HG03097 (cell line): ENCODE results near the gene RYK.

ENCODE experiments used
- ATAC-seq: cut with Tn5 transposase; IDR thresholded peaks from one replicate; pipeline ENCODE4 v1.9.1; 2021; ENCODE audit not compliant: unreplicated experiment, low FRiP score

RYK gene

GRCh38 chr3:134161898-134162615, 88.6 kb downstream of the RYK start:
- no peak for ATAC-seq

GRCh38 chr3:134155446-134155845, 95.2 kb downstream of the RYK start:
- ATAC-seq = no peak

GRCh38 chr3:134153761-134154160, 96.9 kb downstream of the RYK start:
- no peak for ATAC-seq

- no peak for ATAC-seq
Measured at GRCh38 chr3:134150476-134150875, 100.2 kb downstream of the RYK start.

- no peak for ATAC-seq
Measured at GRCh38 chr3:134149286-134149685, 101.4 kb downstream of the RYK start.

GRCh38 chr3:134148534-134148933, 102.1 kb downstream of the RYK start:
- no peak for ATAC-seq

- ATAC-seq = no peak
Measured at GRCh38 chr3:134147411-134147810, 103.2 kb downstream of the RYK start.

- ATAC-seq = no peak
Measured at GRCh38 chr3:134146666-134147065, 104.0 kb downstream of the RYK start.

GRCh38 chr3:134145183-134145582, 105.5 kb downstream of the RYK start:
- ATAC-seq = no peak

GRCh38 chr3:134144694-134145093, 106.0 kb downstream of the RYK start:
- ATAC-seq = no peak

GRCh38 chr3:134143828-134144401, 106.7 kb downstream of the RYK start:
- no peak for ATAC-seq

GRCh38 chr3:134136604-134137003, 114.1 kb downstream of the RYK start:
- ATAC-seq = no peak

- no peak for ATAC-seq
Measured at GRCh38 chr3:134134698-134135415, 115.8 kb downstream of the RYK start.

GRCh38 chr3:134134240-134134639, 116.4 kb downstream of the RYK start:
- no peak for ATAC-seq

- ATAC-seq = no peak
Measured at GRCh38 chr3:134132961-134133360, 117.7 kb downstream of the RYK start.

GRCh38 chr3:134126153-134126552, 124.5 kb downstream of the RYK start:
- no peak for ATAC-seq

GRCh38 chr3:134114726-134115125, 135.9 kb downstream of the RYK start:
- no peak for ATAC-seq

GRCh38 chr3:134111616-134112015, 139.0 kb downstream of the RYK start:
- ATAC-seq = no peak

GRCh38 chr3:134110963-134111362, 139.7 kb downstream of the RYK start:
- ATAC-seq = no peak
